ENCODE data around the gene EID3. TPM values are rescaled to one million over a fixed set of nuclear protein-coding genes. Genes with fewer than 3 reads are reported as not detected.
"Not testable (repeated sequence)": the region's sequence is repeated elsewhere in the genome, so short reads cannot be mapped to it uniquely, and the experiment has no call there.

Gene EID3
- total RNA-seq, 1 experiment from 2014 or later = 21.1 TPM

- peak; percentile 88 for DNase-seq (ENCODE audit: extremely low read depth, low read depth)
Observed at GRCh38 chr12:104288635-104289274, 14.8 kb upstream of the EID3 start.

GRCh38 chr12:104290320-104290719 lies 13.2 kb upstream of the EID3 start:
- DNase-seq (ENCODE audit: extremely low read depth, low read depth) = no peak

GRCh38 chr12:104290855-104291254 lies 12.7 kb upstream of the EID3 start:
- DNase-seq (ENCODE audit: extremely low read depth, low read depth) = no peak

- no peak for DNase-seq (ENCODE audit: extremely low read depth, low read depth)
Observed at GRCh38 chr12:104291867-104292524, 11.5 kb upstream of the EID3 start.

- DNase-seq (ENCODE audit: extremely low read depth, low read depth) = no peak
Observed at GRCh38 chr12:104292872-104293794, 10.4 kb upstream of the EID3 start.

- not testable (repeated sequence) for DNase-seq (ENCODE audit: extremely low read depth, low read depth)
Observed at GRCh38 chr12:104294158-104294859, 9.2 kb upstream of the EID3 start.

GRCh38 chr12:104294927-104295668 lies 8.4 kb upstream of the EID3 start:
- DNase-seq (ENCODE audit: extremely low read depth, low read depth) = no peak

GRCh38 chr12:104295954-104296353 lies 7.6 kb upstream of the EID3 start:
- no peak for DNase-seq (ENCODE audit: extremely low read depth, low read depth)

- no peak for DNase-seq (ENCODE audit: extremely low read depth, low read depth)
Observed at GRCh38 chr12:104296718-104297117, 6.8 kb upstream of the EID3 start.

- no peak for DNase-seq (ENCODE audit: extremely low read depth, low read depth)
Observed at GRCh38 chr12:104297477-104298113, 5.9 kb upstream of the EID3 start.

- DNase-seq (ENCODE audit: extremely low read depth, low read depth) = no peak
Observed at GRCh38 chr12:104299842-104300481, 3.6 kb upstream of the EID3 start.

GRCh38 chr12:104304261-104305009 lies 896 bp downstream of the EID3 start:
- DNase-seq (ENCODE audit: extremely low read depth, low read depth) = no peak

GRCh38 chr12:104305349-104305748 lies 1.8 kb downstream of the EID3 start:
- no peak for DNase-seq (ENCODE audit: extremely low read depth, low read depth)

- no peak for DNase-seq (ENCODE audit: extremely low read depth, low read depth)
Observed at GRCh38 chr12:104306376-104306775, 2.8 kb downstream of the EID3 start.

- DNase-seq (ENCODE audit: extremely low read depth, low read depth) = no peak
Observed at GRCh38 chr12:104306943-104307654, 3.6 kb downstream of the EID3 start.

GRCh38 chr12:104307655-104308000 lies 4.1 kb downstream of the EID3 start:
- DNase-seq (ENCODE audit: extremely low read depth, low read depth) = no peak

GRCh38 chr12:104309446-104309993 lies 6.0 kb downstream of the EID3 start:
- DNase-seq (ENCODE audit: extremely low read depth, low read depth) = no peak

Measured in NCI-H460 (cell line).